Esophagus squamous epithelium (tissue), 5 donors: ENCODE results near the gene ERN1. TPM values are rescaled to one million over a fixed set of nuclear protein-coding genes. Genes with fewer than 3 reads are reported as not detected.
"Not testable (repeated sequence)": the region's sequence is repeated elsewhere in the genome, so short reads cannot be mapped to it uniquely, and the experiment has no call there.

ENCODE experiments used
- DNase-seq: peaks from one replicate; lab custom pipeline; 2025; lab: John Stamatoyannopoulos, UW
- H3K27ac ChIP-seq, 4 donors: fragments of 200-600 bp; sonication (generic); one replicate each; pipeline ENCODE4 v1.5.1; 2016 to 2019; ENCODE audit warnings: mild to moderate bottlenecking in 1 of 4
- H3K27me3 ChIP-seq, 4 donors: fragments of 200-600 bp; sonication (generic); 1 replicate in 3 of 4; 2 replicates in 1 of 4; pipeline versions ENCODE4 v1.5.1 to v1.6.0; 2017 to 2021; ENCODE audit warnings: antibody characterized with exemption in 1 of 4
- H3K36me3 ChIP-seq, 3 donors: fragments of 200-600 bp; sonication (generic); one replicate each; pipeline ENCODE4 v1.5.1; 2016 to 2019
- H3K4me1 ChIP-seq, 3 donors: fragments of 200-600 bp; sonication (generic); one replicate each; pipeline ENCODE4 v1.5.1; 2017 to 2019
- H3K4me3 ChIP-seq, 4 donors: fragments of 200-600 bp; sonication (generic); 1 replicate in 3 of 4; 2 replicates in 1 of 4; pipeline ENCODE4 v1.5.1; 2016 to 2019; ENCODE audit warnings: mild to moderate bottlenecking in 2 of 4, moderate library complexity in 1 of 4
- H3K9me3 ChIP-seq, 3 donors: fragments of 200-600 bp; sonication (generic); one replicate each; pipeline ENCODE4 v1.5.1; 2016 to 2019
- POLR2A ChIP-seq, 4 donors: fragments of 450-650 bp; IDR thresholded peaks; one replicate each; pipeline ENCODE4 v1.6.1; 2017; ENCODE audit warnings: antibody characterized with exemption in 4 of 4, mild to moderate bottlenecking in 4 of 4, moderate library complexity in 3 of 4
- WGBS, 2 donors: methylation state at CpG; one replicate each; pipeline ENCODE4 v1.1.5; 2018; 5-methylcytosine and 5-hydroxymethylcytosine counted together
- intact Hi-C: fragments of 100-400 bp; cut with DNase I; formaldehyde crosslinking; loops from one replicate; pipeline ENCODE4 v1.15.0; 2022
- total RNA-seq, 4 donors: library from RNA; depleted of rRNA; stranded (reverse); fragments of >200 nt; gene quantifications; one replicate each; pipeline ENCODE4 v1.1.0, GENCODE V29; 2016
- TF ChIP-seq, protein P1 (sequence below), 6 experiments: fragments of 450-650 bp in 4 of 6; fragments of 200-600 bp in 2 of 6; sonication (generic) in 2 of 6; IDR thresholded peaks; one replicate each; pipeline ENCODE4 v1.5.1; 2016 to 2019; ENCODE audit warnings: antibody characterized with exemption in 6 of 6, mild to moderate bottlenecking in 4 of 6, moderate library complexity in 4 of 6
- donor health status: DM: yes; HTN: yes; CAD: no.

ERN1 gene
- total RNA-seq, 4 donors from 2014 or later = 9.2 to 19.1 (median 15.1) TPM

DNA sequence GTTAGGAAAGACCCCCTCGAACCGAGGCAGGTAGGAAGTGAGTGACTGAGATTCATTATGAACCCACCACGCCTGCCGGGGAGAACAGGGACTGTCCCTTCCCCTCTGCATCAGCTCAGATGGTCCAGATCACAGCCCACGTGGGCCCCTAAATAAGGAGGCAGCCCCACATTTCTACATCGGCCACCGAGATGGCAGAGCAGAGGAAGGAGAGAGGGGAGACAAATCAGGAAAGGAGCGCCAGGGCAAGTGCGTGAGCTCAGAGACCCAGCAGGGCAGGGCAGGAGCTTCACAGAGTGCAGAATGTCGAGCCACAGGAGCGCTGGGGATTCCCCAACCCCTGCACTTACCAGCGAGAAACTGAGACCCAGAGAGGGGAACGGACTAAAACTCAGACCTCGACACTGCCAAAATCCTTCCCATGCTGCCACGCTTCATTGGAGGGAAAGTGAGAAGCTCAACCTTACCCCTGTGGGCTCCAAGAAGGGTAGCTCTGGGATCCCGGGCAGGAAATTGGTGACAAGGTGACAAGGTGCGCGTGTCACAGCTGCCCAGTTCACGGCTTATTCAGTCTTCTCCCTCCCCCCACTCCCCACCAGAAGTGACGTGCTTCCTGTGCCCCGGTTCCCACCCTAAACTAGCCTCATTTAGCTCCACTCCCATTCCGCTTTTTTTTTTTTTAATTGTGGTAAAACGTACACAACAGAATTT lies 109.7 kb downstream of the ERN1 start, which contains the start of gene ICAM2:
TSS of gene ICAM2 (minus strand) at position 578 of the 711 bp plus-strand sequence. CDS start 13,942 bp downstream, outside the sequence.
- intact Hi-C loops = loop anchor here (10.0 kb wide), 1 partner anchor 95 kb away; no protein-coding TSS in a partner anchor
- H3K36me3 ChIP-seq = no peaks in the 10 kb centered on the region
- peak within 1 kb of the TSS; percentile 54 to 91 (median 83) for H3K27ac ChIP-seq
- peaks cover 0 to 33% (median 3%) of the 10 kb centered on the region in 3 donors for H3K4me1 ChIP-seq
- H3K4me3 ChIP-seq = peak within 1 kb of the TSS; percentile 18 to 61 (median 40)
- H3K27me3 ChIP-seq = no peaks in the 10 kb centered on the region
- peak; percentile 38 for DNase-seq
- peak in 1 of 4 donors; percentile 69 for TF ChIP-seq POLR2A (IDR thresholded peaks at IDR 0.05)
- TF ChIP-seq, protein P1, sequence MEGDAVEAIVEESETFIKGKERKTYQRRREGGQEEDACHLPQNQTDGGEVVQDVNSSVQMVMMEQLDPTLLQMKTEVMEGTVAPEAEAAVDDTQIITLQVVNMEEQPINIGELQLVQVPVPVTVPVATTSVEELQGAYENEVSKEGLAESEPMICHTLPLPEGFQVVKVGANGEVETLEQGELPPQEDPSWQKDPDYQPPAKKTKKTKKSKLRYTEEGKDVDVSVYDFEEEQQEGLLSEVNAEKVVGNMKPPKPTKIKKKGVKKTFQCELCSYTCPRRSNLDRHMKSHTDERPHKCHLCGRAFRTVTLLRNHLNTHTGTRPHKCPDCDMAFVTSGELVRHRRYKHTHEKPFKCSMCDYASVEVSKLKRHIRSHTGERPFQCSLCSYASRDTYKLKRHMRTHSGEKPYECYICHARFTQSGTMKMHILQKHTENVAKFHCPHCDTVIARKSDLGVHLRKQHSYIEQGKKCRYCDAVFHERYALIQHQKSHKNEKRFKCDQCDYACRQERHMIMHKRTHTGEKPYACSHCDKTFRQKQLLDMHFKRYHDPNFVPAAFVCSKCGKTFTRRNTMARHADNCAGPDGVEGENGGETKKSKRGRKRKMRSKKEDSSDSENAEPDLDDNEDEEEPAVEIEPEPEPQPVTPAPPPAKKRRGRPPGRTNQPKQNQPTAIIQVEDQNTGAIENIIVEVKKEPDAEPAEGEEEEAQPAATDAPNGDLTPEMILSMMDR (IDR thresholded peaks at IDR 0.05) = no peak
- no peaks in the 10 kb centered on the region for H3K9me3 ChIP-seq
- 7 to 22% methylated on average over 17 to 22 of the region's 23 CpGs for WGBS, 2 donors

DNA sequence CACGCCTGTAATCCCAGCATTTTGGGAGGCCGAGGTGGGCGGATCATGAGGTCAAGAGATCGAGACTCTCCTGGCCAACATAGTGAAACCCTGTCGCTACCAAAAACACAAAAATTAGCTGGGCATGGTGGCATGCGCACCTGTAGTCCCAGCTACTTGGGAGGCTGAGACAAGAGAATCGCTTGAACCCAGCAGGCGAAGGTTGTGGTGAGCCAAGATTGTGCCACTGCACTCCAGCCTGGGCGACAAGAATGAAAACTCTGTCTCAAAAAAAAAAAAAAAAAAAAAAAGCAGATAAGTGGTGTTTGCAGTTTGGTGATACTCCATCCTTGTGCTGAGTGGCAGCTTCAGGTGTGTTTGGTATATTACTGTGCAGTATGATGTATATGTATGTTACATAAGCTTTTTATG lies 110.4 kb downstream of the ERN1 start:
- WGBS, 2 donors = 67 to 78% methylated on average over 9 of the region's 9 CpGs
- not testable (repeated sequence) for DNase-seq, H3K36me3 ChIP-seq

DNA sequence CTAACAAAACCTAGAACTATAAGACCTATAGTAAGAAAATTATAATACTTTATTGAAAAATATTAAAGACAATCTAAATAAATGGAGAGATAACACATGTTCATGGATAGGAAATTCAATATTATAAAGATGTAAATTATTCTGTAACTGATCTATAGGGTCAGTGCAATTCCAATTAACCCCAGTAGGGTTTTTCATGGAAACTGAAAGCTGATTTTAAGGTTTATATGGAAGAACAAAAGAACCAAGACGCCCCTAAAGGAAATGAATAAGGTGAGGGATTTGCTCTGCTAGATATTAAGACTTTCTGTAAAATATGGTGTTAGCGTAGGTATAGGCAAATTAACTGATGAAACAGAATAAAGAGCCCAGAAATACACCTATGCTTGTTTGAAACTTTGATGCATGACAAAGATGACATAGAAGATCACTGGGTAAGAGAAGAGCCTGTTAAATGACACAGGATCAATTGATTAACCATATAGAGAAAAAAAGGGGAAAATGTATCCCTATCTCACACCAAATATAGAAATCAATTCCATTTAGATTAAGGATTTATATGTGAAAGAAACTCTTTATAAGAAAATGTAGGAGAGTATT lies 112.5 kb downstream of the ERN1 start:
- 60 to 62% methylated on average over 2 of the region's 2 CpGs for WGBS, 2 donors
- Histone ChIP-seq H3K27me3 (no peaks in the 10 kb centered on the region), H3K9me3 (no peaks in the 10 kb centered on the region), H3K36me3 (no peaks in the 10 kb centered on the region), H3K4me1 (peaks cover 0 to 39% (median 9%) of the 10 kb centered on the region in 3 donors), H3K27ac (peak overlapping the region in 1 of 4 donors; percentile 15), H3K4me3 (no peak overlapping the region)
- no peak for DNase-seq
- TF ChIP-seq, protein P1 (IDR thresholded peaks at IDR 0.05) = peak in 4 of 6 experiments; percentile 6 to 35 (median 28)
- TF ChIP-seq POLR2A (IDR thresholded peaks at IDR 0.05) = no peak
- intact Hi-C loops = no loop called here

More for the DNA sequence above, 110.4 kb downstream of the ERN1 start:
- Histone ChIP-seq H3K4me3 (peak overlapping the region in 3 of 4 donors; percentile 36 to 61 (median 44)), H3K4me1 (peaks cover 0 to 38% (median 9%) of the 10 kb centered on the region in 3 donors), H3K27ac (peak overlapping the region in 3 of 4 donors; percentile 80 to 91 (median 86))
- intact Hi-C loops, H3K9me3 ChIP-seq, H3K27me3 ChIP-seq: not testable (repeated sequence)

DNA sequence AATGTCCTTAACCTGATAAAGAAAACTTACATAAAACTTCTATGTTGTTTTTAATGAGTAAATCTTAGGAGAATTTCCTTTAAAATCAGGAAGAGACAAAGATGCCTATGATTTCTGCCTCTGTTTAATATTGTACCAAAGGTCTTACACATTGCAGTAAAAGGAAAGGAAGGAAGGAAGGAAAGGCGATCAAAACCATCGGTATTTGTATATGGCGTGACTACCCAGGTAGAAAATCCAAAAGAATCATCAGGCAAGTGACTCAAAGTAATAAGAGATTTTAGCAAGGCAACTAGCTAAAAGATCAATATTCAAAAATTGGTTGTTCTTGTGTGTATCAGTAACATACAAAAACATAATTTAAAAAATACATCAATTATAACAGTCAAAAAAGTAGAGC lies 113.0 kb downstream of the ERN1 start:
- DNase-seq = no peak
- H3K9me3 ChIP-seq = no peaks in the 10 kb centered on the region
- H3K27me3 ChIP-seq = no peaks in the 10 kb centered on the region
- H3K27ac ChIP-seq = peak overlapping the region in 3 of 4 donors; percentile 15 to 39 (median 37)
- H3K4me1 ChIP-seq = peaks cover 0 to 39% (median 9%) of the 10 kb centered on the region in 3 donors
- intact Hi-C loops = no loop called here
- H3K4me3 ChIP-seq = no peak overlapping the region
- WGBS, 2 donors = 68 to 70% methylated on average over 3 of the region's 3 CpGs
- TF ChIP-seq POLR2A (IDR thresholded peaks at IDR 0.05) = no peak
- TF ChIP-seq, protein P1 (IDR thresholded peaks at IDR 0.05) = no peak
- no peaks in the 10 kb centered on the region for H3K36me3 ChIP-seq

DNA sequence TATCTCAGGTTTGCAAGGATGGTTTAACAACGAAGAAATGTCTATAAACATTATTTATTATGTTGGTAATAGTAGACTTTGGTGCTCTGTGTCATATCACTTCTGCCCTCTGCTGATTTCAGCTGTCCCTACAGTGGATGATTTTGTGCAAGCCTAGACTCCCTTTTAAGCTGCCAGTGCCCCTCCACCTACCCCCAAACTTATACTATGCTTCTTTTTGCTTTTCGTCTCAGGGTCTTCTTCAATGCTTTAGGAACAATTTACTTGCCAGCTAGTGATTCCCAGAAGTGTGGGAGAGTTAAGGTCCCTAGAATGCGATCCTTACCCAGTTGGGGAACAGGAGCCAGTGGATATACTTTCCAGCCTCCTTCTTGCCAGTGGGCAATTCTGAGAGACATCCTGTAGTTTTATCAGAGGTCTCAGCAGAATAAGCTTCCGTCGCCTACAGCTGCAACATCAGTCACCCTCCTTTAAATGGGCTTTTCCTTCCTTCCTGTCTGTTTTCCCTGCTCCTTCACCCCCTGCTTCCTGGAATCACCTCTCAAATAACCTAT lies 113.6 kb downstream of the ERN1 start:
- H3K4me1 ChIP-seq = peaks cover 0 to 36% (median 9%) of the 10 kb centered on the region in 3 donors
- DNase-seq = no peak
- H3K27ac ChIP-seq = peak overlapping the region in 3 of 4 donors; percentile 15 to 39 (median 37)
- TF ChIP-seq, protein P1 (IDR thresholded peaks at IDR 0.05) = no peak
- no peak for TF ChIP-seq POLR2A (IDR thresholded peaks at IDR 0.05)
- 53 to 66% methylated on average over 5 of the region's 5 CpGs for WGBS, 2 donors
- no peaks in the 10 kb centered on the region for H3K9me3 ChIP-seq
- H3K27me3 ChIP-seq = no peaks in the 10 kb centered on the region
- intact Hi-C loops = no loop called here
- peak overlapping the region in 1 of 4 donors; percentile 26 for H3K4me3 ChIP-seq
- no peaks in the 10 kb centered on the region for H3K36me3 ChIP-seq
